ENCODE results near the gene COX4I2.
"Not testable (repeated sequence)": the region's sequence is repeated elsewhere in the genome, so short reads cannot be mapped to it uniquely, and the experiment has no call there.

Gene COX4I2

DNA sequence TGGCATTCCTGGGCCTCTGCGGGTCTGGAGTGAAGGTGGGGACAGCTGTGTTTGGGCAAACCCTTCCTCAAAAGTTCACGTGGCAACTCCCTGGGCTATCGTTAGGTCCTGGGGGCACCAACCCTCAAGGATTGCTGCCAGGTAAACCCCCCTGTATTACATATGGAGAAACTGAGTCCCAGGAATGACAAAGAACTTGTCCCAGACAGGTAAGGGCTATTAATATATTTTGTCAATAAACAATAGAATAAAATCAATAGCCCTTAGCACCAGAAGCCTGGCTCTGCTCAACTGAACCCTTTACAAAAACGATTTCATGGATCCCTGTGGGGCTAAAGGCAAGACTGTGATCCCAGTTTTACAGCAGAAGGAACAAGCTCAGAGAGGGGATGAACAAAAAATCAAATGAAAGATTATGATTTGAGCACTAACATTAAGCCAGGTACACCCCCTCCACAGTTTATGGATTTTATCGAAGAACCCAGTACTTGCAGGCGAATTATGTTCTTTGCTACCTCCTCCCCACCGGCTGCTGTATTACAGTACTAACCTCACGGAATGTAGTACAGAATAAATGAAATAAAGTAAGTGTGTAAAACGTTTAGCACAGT lies 30.0 kb upstream of the COX4I2 start:
- no peak for DNase-seq (ENCODE audit: low read depth, low spot score)

- DNase-seq (ENCODE audit: low read depth, low spot score) = no peak
These were observed 29.3 kb upstream of the COX4I2 start for GRCh38 chr20:31608251-31608945.

DNA sequence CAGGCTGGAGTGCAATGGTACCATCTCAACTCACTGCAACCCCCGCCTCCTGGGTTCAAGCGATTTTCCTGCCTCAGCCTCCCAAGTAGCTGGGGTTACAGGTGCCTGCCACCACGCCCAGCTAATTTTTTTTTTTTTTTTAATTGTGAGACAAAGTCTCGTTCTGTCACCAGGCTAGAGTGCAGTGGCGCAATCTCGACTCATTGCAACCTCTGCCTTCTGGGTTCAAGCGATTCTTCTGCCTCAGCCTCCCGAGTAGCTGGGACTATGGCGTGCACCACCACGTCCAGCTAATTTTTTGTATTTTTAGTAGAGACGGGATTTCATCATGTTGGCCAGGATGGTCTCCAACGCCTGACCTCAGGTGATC lies 25.5 kb upstream of the COX4I2 start:
- not testable (repeated sequence) for DNase-seq (ENCODE audit: low read depth, low spot score)

- no peak for DNase-seq (ENCODE audit: low read depth, low spot score)
These were observed 22.3 kb upstream of the COX4I2 start for GRCh38 chr20:31615416-31615815.

- DNase-seq (ENCODE audit: low read depth, low spot score) = no peak
These were observed 20.1 kb upstream of the COX4I2 start for GRCh38 chr20:31617432-31618104.

GRCh38 chr20:31620246-31620645 lies 17.5 kb upstream of the COX4I2 start:
- no peak for DNase-seq (ENCODE audit: low read depth, low spot score)

DNA sequence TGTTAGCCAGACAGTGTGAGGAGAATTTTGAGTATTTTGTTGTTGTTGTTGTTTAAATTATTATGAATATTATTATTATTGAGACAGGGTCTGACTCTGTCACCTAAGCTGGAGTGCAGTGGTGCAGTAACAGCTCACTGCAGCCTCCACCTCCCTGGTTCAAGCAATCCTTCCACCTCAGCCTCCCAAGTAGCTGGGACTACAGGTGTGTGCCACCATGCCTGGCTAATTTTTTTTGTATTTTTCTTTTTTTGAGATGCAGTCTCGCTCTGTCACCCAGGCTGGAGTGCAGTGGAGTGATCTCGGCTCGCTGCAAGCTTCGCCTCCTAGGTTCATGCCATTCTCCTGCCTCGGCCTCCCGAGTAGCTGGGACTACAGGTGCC lies 14.6 kb upstream of the COX4I2 start:
- not testable (repeated sequence) for DNase-seq (ENCODE audit: low read depth, low spot score)

DNA sequence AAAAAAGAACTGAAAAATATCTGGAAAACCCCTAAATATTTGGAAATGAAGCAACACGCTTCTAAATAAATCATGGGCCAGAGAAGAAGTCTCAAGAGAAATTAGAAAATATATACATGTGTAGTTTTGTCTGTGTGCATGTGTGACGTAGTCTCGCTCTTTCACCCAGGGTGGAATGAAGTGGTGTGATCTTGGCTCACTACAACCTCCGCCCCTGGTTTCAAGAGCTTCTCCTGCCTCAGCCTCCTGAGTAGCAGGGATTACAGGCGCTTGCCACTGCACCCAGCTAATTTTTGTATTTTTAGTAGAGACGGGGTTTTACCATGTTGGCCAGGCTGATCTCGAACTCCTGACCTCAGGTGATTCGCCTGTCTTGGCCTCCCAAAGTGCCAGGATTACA lies 11.2 kb upstream of the COX4I2 start:
- not testable (repeated sequence) for DNase-seq (ENCODE audit: low read depth, low spot score)

GRCh38 chr20:31628057-31628456 lies 9.7 kb upstream of the COX4I2 start:
- DNase-seq (ENCODE audit: low read depth, low spot score) = not testable (repeated sequence)

DNA sequence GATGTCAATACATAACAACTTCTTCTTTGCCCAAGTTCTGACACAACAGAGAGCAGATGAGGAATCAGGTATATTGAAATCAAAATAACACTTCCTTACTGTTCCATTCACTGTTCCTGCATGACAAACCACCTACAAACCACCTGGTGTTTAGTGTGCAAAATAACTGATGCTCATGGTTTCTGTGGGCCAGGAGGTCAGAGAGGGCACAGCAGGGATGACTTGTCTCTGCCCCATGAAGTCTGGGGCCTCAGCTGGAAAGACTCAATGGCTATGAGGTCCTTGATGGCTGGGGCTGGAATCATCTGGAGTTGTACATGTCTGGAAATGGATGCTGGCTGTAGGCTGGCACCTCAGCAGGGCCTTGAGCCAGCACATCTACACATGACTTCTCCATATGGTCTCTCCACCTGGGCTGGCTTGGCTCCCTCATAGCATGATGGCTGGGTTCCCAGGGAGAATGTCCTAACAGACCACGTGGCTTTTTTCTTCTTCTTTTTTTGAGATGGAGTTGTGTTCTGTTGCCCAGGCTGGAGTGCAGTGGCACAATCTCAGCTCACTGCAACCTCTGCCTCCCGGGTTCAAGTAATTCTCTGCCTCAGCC lies 7.4 kb upstream of the COX4I2 start:
- no peak for DNase-seq (ENCODE audit: low read depth, low spot score)

DNA sequence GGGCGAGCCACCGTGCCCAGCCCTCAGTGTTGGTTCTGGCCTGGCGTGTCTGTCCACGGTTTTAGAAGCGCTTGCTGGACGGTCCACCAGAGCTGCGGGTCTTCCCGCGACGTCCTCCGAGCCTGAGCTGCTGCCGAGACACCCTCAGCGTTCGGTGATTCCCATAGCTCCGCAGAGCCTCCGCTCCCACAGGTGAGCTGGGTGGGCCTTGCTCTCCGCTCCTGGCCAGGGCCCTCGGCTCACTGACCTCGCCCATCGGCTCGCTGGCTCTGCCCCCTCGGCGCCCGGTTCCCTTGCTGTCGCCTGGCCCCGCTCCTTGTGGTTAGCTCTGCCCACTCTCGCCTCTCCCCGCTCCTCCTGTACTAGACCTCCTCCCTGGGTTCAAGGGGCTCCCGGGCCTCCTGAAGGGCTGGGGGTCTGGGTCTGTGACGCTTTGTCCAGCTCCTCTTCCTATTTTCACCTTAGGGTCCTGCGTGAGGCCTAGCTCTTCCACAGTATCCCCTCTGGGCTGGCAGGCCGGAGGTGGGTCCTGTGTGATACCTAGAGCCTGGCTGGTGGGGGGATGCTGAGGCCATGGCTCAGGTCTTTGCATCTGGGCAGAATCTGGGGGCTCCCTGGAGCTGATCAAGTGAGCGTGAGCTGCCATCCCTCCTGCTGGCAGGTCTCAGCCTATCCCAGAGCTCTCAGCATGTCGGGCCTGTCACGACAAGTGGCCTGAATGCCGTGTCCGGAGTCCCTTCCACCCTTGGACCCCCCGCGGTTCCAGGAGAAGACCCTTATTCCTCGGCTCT lies 5.0 kb upstream of the COX4I2 start:
- DNase-seq (ENCODE audit: low read depth, low spot score) = no peak

DNA sequence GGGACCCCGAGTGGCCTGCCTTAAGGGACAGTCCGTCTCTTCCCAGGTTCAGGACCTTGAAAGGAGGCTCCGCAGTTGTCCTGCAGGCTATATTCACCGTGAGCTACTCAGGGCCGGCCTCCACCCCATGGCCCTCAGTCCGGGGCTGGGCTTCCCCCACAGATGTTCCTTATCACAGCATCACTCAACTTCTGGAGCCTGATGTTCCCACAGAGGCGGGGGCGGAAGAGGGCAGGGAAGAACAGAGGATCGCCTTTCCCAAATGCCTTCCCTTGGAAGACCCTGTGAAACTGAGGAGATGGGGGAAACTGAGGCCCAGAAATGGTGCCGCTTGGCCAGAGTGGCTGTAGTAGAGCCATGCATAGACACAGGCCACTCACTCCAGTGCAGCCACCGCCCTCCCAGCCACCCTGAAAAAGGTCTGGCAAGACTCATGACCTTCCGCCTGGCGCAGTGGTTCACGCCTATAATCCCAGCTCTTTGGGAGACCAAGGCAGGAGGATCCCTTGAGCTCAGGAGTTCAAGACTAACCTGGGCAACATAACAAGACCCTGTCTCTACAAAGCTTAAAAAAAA lies 4.3 kb upstream of the COX4I2 start:
- DNase-seq (ENCODE audit: low read depth, low spot score) = no peak

DNA sequence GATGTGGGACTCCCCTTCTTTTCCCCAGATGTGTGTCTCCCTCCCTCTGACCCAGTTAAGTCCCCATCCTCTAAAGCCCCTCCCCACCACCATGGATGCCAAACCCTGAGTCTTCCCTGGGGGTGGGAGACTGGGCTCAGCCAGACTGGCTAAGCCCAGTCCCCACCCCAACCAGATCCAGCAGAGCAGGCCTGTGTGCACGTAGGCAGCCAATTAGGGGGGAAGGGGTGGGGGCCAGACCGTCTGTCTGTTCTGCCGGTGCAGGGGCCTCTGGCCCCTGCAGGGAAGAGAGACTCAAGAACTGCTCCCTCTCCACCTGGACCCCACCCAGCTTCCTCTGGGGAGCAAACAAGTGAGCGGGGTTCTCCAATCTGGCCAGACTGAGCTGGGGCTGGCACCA lies 605 bp downstream of the COX4I2 start:
- no peak for DNase-seq (ENCODE audit: low read depth, low spot score)

- DNase-seq (ENCODE audit: low read depth, low spot score) = no peak
These were observed 1.1 kb downstream of the COX4I2 start for GRCh38 chr20:31638816-31639215.

DNA sequence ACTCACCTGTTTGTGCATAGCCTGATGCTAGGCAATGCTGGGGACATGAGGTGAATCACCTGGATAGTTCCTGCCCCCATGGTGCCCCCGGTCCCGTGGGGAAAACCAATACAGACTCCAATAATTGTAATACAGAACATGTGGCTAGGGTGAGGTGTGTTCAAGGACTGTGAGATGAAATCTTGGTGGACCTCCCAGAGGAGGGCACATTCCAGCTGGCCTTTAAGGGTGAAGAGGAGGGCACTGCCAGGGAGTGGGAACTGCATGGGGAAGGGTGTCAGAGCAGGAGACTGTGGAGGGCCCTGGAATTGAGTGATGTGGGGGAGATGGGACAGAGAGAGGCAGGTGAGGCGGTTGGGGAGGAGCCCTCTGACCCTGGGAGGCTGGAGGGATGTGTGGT lies 2.5 kb downstream of the COX4I2 start:
- no peak for DNase-seq (ENCODE audit: low read depth, low spot score)

DNA sequence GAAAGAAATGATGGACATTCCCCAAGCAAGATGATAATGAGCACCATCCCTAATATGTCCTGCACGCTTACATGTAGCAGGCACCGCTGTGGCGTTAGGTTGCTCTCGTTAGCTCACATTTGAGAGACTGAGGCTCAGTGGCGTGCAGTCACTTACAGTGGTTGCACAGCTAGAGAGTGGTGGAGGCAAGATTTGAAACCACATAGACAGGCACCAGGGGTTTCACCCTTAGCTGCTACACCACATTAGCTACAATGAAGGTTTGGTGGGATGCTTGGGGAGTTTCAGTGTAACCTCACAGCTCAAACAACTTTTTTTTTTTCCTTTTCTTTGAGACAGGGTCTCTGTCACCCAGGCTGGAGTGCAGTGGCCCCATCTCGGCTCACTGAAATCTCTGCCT lies 3.7 kb downstream of the COX4I2 start:
- DNase-seq (ENCODE audit: low read depth, low spot score) = no peak

- DNase-seq (ENCODE audit: low read depth, low spot score) = no peak
These were observed 5.1 kb downstream of the COX4I2 start for GRCh38 chr20:31642837-31643236.

GRCh38 chr20:31643522-31643921 lies 5.8 kb downstream of the COX4I2 start:
- DNase-seq (ENCODE audit: low read depth, low spot score) = no peak

DNA sequence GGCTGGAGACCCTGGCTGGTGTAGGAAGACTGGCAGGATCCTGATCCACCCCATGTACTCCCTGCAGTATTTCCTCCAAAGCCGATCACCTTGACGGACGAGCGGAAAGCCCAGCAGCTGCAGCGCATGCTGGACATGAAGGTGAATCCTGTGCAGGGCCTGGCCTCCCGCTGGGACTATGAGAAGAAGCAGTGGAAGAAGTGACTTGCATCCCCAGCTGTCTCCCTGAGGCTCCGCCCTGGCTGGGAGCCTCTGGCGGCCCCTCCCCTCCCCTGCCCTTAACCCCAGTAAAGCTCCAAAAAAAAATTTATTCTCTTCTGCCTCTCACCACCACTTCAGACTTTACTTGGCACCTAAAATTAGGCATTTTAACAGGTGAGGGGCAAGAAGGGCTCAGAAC lies 7.0 kb downstream of the COX4I2 start:
- no peak for DNase-seq (ENCODE audit: low read depth, low spot score)

DNA sequence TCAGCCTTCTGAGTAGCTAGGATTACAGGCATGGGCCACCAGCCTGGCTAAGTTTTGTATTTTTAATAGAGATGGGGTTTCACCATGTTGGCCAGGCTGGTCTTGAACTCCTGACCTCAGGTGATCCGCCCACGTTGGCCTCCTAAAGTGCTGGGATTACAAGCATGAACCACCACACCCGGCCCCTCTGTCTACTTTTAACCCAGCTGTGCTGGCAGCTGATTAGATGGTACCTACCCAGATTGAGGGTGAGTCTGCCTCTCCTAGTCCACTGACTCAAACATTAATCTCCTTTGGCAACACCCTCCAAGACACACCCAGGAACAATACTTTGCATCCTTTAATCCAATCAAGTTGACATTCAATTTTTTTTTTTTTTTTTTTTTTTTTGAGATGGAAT lies 10.4 kb downstream of the COX4I2 start:
- DNase-seq (ENCODE audit: low read depth, low spot score) = not testable (repeated sequence)

- no peak for DNase-seq (ENCODE audit: low read depth, low spot score)
These were observed 15.2 kb downstream of the COX4I2 start for GRCh38 chr20:31652917-31653396.

Data from activated CD4-positive, CD25-positive, alpha-beta regulatory T cell treated with anti-CD3 and anti-CD28 coated beads, Interleukin-2, amount 50 U/mL, for 16 hours (primary cell).